PC-9 (cell line): ENCODE results near the gene MAML3. TPM values are rescaled to one million over a fixed set of nuclear protein-coding genes. Genes with fewer than 3 reads are reported as not detected.
A peak's percentile ranks its signal among the peaks of the same experiment; 100 is the strongest.

Experiments used
- BruUV-seq: library from RNA; stranded (reverse); fragments of 400-500 nt; replicated peaks from 2 replicates; lab custom pipeline; 2021; lab: Mats Ljungman, UMichigan
- CTCF ChIA-PET: fragments of 300-600 bp; sonication (Branson Sonifier 250); formaldehyde crosslinking; loops from one replicate; lab custom pipeline; 2022; ENCODE audit warnings: antibody characterized with exemption; lab: Charles Lee
- POLR2A ChIA-PET: fragments of 300-600 bp; sonication (Branson Sonifier 250); formaldehyde crosslinking; loops from one replicate; lab custom pipeline; 2022; ENCODE audit warnings: antibody characterized with exemption; ENCODE audit not compliant: unreplicated experiment; lab: Charles Lee
- DNase-seq, 2 experiments: peaks; one replicate each; pipeline versions ENCODE4 v3.0.0 to v3.0.0-alpha.2; 2015 to 2022; ENCODE audit warnings: mixed read lengths in 1 of 2
- H2AFZ ChIP-seq: fragments of 200-600 bp; sonication (generic); 2 replicates; pipeline ENCODE4 v1.8.1; 2017; ENCODE audit warnings: antibody characterized with exemption
- H3F3A ChIP-seq: fragments of 200-600 bp; sonication (generic); 2 replicates; pipeline ENCODE4 v1.8.1; 2017; ENCODE audit warnings: antibody characterized with exemption, mild to moderate bottlenecking, low read depth; ENCODE audit not compliant: insufficient read depth
- H3K27ac ChIP-seq: fragments of 200-600 bp; sonication (generic); 2 replicates; pipeline ENCODE4 v1.6.1; 2016; ENCODE audit warnings: mixed run types
- H3K27me3 ChIP-seq: fragments of 200-600 bp; sonication (generic); 2 replicates; pipeline ENCODE4 v1.6.1; 2016; ENCODE audit warnings: low read depth, mixed run types; ENCODE audit not compliant: insufficient read depth
- H3K36me3 ChIP-seq: fragments of 200-600 bp; sonication (generic); 2 replicates; pipeline ENCODE4 v1.6.1; 2016; ENCODE audit warnings: low read depth, mixed run types
- H3K4me1 ChIP-seq: fragments of 200-600 bp; sonication (generic); replicated peaks from 2 replicates; pipeline ENCODE4 v1.6.1; 2016; ENCODE audit warnings: mixed run types; ENCODE audit not compliant: insufficient read depth
- H3K4me2 ChIP-seq: fragments of 200-600 bp; sonication (generic); 2 replicates; pipeline ENCODE4 v1.6.1; 2017; ENCODE audit warnings: mixed run types
- H3K4me3 ChIP-seq: fragments of 200-600 bp; sonication (generic); 2 replicates; pipeline ENCODE4 v1.6.1; 2016; ENCODE audit warnings: mixed run types
- H3K79me2 ChIP-seq: fragments of 200-600 bp; sonication (generic); 2 replicates; pipeline ENCODE4 v1.6.1; 2017; ENCODE audit warnings: low read depth, mixed run types
- H3K9me2 ChIP-seq: fragments of 200-600 bp; sonication (generic); 2 replicates; pipeline ENCODE4 v1.8.1; 2017; ENCODE audit warnings: mild to moderate bottlenecking; ENCODE audit not compliant: insufficient read depth
- H3K9me3 ChIP-seq: fragments of 200-600 bp; sonication (generic); 2 replicates; pipeline ENCODE4 v1.8.1; 2016; ENCODE audit warnings: low read depth; ENCODE audit not compliant: insufficient read depth
- H4K20me1 ChIP-seq: fragments of 200-600 bp; sonication (generic); 2 replicates; pipeline ENCODE4 v1.8.1; 2017; ENCODE audit not compliant: insufficient read depth
- EZH2 ChIP-seq: fragments of 200-600 bp; sonication (generic); IDR thresholded peaks from 2 replicates; pipeline ENCODE4 v1.8.0; 2017; ENCODE audit warnings: antibody characterized with exemption, low read depth
- intact Hi-C: fragments of 100-400 bp; cut with micrococcal nuclease; formaldehyde crosslinking; loops from one replicate; pipeline ENCODE4 v1.10.0; 2022; ENCODE audit not compliant: unreplicated experiment
- total RNA-seq: library from RNA; stranded (reverse); gene quantifications from 2 replicates; pipeline ENCODE4 v1.2.3, GENCODE V29; 2021
- TF ChIP-seq, protein P1 (sequence below): fragments of 200-600 bp; sonication (generic); conservative IDR thresholded peaks from 2 replicates; pipeline ENCODE4 v1.6.1; 2017; ENCODE audit warnings: mixed run types, antibody characterized with exemption, mild to moderate bottlenecking, moderate library complexity

Gene MAML3
- total RNA-seq, 1 experiment from 2014 or later = 15.2 TPM

DNA sequence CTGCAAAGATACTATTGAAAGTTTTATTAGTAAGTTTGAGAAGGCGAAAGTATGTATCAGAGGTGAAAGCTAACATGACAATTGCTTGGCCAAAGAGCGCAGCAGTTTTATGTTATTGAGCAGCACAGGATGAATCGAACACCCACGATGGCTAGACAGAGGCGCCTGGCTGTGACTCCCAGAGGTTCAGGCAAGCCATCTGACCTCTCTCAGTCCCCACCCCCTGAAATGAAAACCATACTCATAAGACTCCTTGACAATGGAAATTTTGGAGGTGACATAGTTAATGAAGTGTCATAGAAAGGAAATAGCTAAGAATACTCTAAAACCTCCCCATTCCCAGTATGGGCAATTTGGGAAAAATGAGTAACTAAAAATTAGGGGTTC is 417.7 kb downstream of the MAML3 start:
- ChIA-PET POLR2A (interaction anchor here (0.6 kb wide), 1 partner anchor 53 kb away, joined by 4 read pairs; no protein-coding TSS in a partner anchor), CTCF (no interaction called here)
- no peaks in the 10 kb centered on the region for H3K9me3 ChIP-seq
- no peaks in the 10 kb centered on the region for H3K79me2 ChIP-seq
- DNase-seq = no peak
- no peaks in the 10 kb centered on the region for H3K4me1 ChIP-seq
- H3F3A ChIP-seq = no peaks in the 10 kb centered on the region
- no peak overlapping the region for H3K4me3 ChIP-seq
- intact Hi-C loops = loop anchor here (10.0 kb wide), 1 partner anchor 619 kb away; no protein-coding TSS in a partner anchor
- H3K9me2 ChIP-seq = no peaks in the 10 kb centered on the region
- no peak overlapping the region for H3K27ac ChIP-seq
- no peak for TF ChIP-seq EZH2
- TF ChIP-seq, protein P1, sequence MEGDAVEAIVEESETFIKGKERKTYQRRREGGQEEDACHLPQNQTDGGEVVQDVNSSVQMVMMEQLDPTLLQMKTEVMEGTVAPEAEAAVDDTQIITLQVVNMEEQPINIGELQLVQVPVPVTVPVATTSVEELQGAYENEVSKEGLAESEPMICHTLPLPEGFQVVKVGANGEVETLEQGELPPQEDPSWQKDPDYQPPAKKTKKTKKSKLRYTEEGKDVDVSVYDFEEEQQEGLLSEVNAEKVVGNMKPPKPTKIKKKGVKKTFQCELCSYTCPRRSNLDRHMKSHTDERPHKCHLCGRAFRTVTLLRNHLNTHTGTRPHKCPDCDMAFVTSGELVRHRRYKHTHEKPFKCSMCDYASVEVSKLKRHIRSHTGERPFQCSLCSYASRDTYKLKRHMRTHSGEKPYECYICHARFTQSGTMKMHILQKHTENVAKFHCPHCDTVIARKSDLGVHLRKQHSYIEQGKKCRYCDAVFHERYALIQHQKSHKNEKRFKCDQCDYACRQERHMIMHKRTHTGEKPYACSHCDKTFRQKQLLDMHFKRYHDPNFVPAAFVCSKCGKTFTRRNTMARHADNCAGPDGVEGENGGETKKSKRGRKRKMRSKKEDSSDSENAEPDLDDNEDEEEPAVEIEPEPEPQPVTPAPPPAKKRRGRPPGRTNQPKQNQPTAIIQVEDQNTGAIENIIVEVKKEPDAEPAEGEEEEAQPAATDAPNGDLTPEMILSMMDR = no peak
- no peak overlapping the region for H3K4me2 ChIP-seq
- no TSS peak for BruUV-seq
- H2AFZ ChIP-seq = no peak overlapping the region
- no peaks in the 10 kb centered on the region for H3K36me3 ChIP-seq
- H4K20me1 ChIP-seq = no peaks in the 10 kb centered on the region
- H3K27me3 ChIP-seq = no peaks in the 10 kb centered on the region

DNA sequence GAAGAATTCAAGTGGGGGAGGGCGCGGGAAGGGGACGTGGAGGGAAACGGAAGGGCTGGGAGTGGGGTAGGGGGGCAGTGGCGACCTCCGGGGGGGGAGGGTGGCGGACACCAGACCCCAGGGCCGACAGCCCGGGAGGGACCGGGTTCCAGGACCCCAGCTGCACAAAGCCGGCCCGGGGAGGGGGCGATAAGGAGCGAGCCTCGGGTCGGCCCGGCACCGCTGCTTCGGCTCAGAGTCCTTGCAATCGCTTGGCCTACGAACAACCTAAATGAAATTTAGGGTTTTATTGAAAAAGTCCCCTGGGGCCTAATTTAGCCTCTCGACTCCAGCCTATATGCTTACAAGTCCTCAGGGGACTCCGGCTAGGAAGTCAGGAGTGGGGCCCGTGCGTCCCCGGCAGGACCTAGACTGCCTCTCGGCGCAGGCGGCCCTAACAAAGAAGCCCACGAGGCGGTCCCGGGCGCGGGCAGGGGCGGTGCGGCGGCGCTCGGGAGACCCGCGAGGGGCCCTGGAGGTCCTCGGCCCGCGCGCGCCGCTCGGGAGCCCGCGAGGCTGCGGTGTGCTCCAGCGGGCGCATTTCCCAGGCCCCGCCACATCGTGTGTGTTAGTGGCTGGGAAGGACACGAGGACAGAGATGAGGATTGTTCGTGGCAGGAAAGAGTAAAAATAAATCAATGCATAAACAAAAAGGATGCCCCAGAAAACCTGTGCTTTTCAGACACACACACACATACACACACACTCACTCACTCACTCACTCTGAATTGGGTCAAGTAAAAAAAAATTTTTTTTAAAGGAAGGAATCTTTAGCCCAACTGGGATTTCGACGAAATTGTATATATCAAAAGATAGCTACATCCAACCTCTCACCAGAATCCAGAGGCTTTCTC is 418.4 kb downstream of the MAML3 start:
- no peak overlapping the region for H3K4me3 ChIP-seq
- H3K4me2 ChIP-seq = no peak overlapping the region
- no peaks in the 10 kb centered on the region for H3K36me3 ChIP-seq
- H3K27ac ChIP-seq = no peak overlapping the region
- CTCF ChIA-PET = no interaction called here
- no TSS peak for BruUV-seq
- no peaks in the 10 kb centered on the region for H4K20me1 ChIP-seq
- no peak for DNase-seq
- no peaks in the 10 kb centered on the region for H3F3A ChIP-seq
- TF ChIP-seq EZH2 = no peak
- TF ChIP-seq, protein P1 = no peak
- H2AFZ ChIP-seq = no peak overlapping the region
- no peaks in the 10 kb centered on the region for H3K9me2 ChIP-seq
- no peaks in the 10 kb centered on the region for H3K79me2 ChIP-seq
- H3K9me3 ChIP-seq = no peaks in the 10 kb centered on the region
- intact Hi-C loops = loop anchor here (10.0 kb wide), 1 partner anchor 619 kb away; no protein-coding TSS in a partner anchor
- H3K27me3 ChIP-seq = no peaks in the 10 kb centered on the region
- no peaks in the 10 kb centered on the region for H3K4me1 ChIP-seq
- POLR2A ChIA-PET = interaction anchor here (0.6 kb wide), 1 partner anchor 53 kb away, joined by 4 read pairs; no protein-coding TSS in a partner anchor

DNA sequence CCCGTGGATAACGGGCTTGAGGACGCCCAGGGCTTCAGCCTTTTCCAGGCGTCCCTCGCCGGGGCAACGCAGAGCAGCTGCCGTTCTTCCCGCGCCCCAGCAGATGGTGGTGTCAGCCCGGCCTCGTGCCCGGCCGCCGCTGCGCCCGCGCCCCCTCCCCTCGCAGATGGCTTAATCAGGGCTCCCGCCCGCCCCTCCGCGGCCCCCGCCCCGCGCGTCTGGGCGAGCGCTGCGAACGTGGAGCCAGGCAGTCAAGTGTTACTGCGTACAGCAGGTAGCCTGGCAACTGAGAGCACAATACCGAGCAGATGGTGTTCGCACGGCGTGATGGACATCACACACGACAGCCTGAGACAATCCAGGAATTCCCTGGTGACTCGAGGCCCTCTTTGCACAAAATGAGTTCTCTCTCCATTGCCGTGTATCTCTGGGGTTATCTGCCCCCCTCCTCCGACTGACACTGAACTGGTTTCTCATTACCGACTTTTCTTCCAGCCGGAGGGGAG is 419.1 kb downstream of the MAML3 start:
- Histone ChIP-seq H3K9me2 (no peaks in the 10 kb centered on the region), H3K4me1 (no peaks in the 10 kb centered on the region), H3K27ac (no peak overlapping the region), H3K4me2 (no peak overlapping the region), H3K27me3 (no peaks in the 10 kb centered on the region), H2AFZ (no peak overlapping the region), H3K36me3 (no peaks in the 10 kb centered on the region), H3K79me2 (no peaks in the 10 kb centered on the region), H3K9me3 (no peaks in the 10 kb centered on the region), H3K4me3 (no peak overlapping the region), H3F3A (no peaks in the 10 kb centered on the region), H4K20me1 (no peaks in the 10 kb centered on the region)
- ChIA-PET CTCF (no interaction called here), POLR2A (no interaction called here)
- DNase-seq = peak in 1 of 2 experiments; percentile 35
- TF ChIP-seq, protein P1 = no peak
- TF ChIP-seq EZH2 = no peak
- BruUV-seq = no TSS peak
- intact Hi-C loops = loop anchor here (10.0 kb wide), 1 partner anchor 620 kb away; no protein-coding TSS in a partner anchor
